ENCODE measurements around the gene SLC2A6.
"Not testable (repeated sequence)": the region's sequence is repeated elsewhere in the genome, so short reads cannot be mapped to it uniquely, and the experiment has no call there.

Gene SLC2A6

DNA sequence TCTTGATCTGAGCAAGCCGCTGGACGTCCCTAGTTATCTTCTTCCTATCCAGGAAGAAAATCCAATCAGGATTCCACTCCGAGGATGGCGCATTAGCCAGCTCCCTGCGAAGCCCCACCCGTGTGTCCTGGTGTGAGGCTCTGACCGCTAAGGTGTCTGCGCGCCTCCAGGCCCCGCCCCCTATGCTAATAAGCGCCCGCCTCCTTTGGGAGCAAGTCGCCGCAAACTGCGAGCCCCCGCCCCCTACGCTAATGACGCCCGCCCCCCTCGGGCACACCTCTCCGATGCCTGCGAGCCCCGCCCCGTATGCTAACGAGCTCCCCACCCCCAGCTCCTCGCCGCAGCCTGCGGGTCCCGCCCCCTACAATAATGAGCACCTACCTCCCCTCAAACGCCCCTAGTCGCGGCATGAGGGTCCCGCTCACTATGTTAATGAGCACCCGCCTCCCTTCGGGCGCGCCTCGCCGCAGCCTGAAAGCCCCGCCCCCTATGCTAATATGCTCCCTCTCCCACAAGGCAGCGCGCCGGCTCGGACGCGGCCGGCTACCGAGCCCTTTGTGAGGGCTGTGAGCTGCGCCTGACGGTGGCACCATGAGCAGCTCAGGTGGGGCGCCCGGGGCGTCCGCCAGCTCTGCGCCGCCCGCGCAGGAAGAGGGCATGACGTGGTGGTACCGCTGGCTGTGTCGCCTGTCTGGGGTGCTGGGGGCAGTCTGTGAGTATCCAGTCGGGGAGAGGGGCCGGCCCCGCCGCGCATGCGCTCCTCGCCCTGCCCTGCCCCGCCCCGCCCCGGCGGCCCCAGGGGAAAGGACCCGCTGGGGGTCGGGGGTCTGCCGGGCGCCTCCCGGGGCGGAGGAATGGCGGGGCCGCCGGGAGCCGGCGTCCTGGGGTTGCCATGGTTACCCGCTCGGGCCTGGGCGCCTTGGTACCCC is 19.2 kb downstream of the SLC2A6 start, which contains the start of gene CACFD1:
Gene CACFD1, plus strand, starts transcription at position 503 of the 929 bp plus-strand sequence. Its CDS starts 89 bp downstream, at position 592.
- DNase-seq: peak; percentile 99

DNA sequence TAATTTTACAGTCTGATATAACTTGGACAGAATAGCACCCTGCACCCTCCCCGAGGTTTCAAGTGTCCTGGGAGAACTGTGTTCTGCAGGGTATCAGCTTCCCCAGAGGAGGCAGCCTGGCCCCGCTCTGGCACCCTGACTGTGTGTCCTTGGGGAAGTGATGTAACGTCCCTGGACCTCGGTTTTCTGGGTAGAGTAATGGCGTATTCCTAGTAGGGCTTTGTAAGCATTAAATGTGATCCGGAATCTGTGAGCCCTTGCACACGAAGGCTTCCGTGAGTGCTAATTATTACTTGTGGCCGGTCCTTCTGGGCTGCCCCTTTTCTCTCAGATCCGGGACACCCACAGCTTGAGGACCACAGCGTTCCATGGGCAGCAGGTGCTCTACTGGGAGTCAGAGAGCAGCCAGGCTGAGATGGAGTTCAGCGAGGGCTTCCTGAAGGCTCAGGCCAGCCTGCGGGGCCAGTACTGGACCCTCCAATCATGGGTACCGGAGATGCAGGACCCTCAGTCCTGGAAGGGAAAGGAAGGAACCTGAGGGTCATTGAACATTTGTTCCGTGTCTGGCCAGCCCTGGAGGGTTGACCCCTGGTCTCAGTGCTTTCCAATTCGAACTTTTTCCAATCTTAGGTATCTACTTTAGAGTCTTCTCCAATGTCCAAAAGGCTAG is 20.1 kb downstream of the SLC2A6 start:
- no peak for DNase-seq

DNA sequence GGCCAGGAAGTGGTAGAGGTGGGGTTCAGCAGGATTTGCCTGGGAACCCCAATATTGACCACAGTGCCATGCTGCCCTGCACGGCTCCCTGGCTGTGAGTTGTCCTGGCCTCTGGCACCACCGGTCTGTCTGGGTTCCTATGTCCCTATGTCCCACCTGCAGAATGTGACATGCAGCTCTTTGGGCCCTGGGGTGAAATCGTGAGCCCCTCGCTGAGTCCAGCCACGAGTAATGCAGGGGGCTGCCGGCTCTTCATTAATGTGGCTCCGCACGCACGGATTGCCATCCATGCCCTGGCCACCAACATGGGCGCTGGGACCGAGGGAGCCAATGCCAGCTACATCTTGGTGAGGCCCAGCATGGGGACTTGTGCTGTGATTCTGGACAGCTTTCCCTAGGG is 21.2 kb downstream of the SLC2A6 start:
- no peak for DNase-seq

DNA sequence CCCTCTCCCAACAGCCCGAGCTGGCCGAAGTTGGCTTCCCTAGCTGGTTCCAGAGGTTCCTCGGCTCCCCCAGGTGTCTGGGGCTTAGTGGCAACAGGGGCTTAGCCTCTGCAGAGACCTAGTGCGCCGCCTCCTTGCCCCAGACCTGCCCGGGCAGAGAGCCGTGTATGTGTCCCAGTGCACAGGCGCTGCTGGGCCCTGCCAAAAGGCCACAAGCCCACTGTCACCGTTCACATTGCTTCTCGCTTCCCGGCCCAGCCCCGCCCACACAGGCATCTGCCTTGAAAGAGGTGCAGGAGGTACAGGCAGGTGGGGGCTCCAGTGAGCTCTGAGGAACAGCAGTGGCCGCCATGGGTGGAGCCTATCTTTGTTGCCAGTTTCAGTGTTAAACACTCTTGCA is 21.7 kb downstream of the SLC2A6 start:
- DNase-seq: no peak

DNA sequence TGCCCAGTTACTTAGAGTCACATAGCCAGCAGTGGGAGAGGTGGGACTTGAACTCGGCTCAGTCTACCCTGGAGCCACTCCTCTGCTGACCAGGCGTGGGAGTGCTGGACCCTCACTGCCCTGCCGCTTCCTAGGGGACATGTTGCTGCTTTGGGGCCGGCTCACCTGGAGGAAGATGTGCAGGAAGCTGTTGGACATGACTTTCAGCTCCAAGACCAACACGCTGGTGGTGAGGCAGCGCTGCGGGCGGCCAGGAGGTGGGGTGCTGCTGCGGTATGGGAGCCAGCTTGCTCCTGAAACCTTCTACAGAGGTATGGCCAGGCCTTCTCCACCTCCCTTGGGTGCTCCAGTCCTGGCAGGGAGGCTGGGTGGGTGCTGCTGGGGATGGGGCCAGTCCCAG is 22.5 kb downstream of the SLC2A6 start:
- DNase-seq: no peak

DNA sequence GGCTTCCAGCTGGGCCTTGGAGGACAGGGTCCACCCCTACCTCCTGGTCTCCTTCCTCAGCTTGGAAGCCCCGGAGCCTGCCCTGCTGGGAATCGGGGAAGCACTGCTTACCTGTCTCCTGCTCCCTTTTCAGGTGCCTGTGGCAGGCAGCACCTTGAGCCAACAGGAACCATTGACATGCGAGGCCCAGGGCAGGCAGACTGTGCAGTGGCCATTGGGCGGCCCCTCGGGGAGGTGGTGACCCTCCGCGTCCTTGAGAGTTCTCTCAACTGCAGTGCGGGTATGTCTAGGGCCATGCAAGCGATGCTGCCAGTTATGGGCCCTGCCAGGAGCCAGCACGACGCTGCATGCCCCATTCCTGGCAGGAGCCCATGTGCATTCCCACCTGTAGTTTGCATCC is 23.0 kb downstream of the SLC2A6 start:
- no peak for DNase-seq

DNA sequence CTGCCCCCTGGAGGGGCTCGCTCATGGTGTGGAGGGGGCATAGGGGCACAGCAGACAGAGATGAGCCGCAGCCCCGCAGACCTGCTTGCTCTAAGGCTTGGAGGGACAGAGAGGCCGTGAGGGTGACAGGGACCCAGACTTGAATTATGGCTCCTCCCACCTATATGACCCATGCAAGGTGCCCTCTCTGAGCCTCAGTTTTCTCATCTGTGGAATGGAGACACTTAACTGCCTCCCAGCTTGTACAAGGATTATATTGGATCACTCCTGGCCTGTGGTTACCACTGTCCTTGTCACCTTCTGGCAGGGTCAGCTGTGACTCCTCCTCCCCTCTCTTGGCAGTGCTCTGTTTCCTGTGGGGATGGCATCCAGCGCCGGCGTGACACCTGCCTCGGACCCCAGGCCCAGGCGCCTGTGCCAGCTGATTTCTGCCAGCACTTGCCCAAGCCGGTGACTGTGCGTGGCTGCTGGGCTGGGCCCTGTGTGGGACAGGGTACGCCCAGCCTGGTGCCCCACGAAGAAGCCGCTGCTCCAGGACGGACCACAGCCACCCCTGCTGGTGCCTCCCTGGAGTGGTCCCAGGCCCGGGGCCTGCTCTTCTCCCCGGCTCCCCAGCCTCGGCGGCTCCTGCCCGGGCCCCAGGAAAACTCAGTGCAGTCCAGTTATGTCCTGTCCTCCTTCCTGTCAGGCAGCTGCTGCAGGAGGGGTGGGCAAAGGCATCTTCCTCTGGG is 23.8 kb downstream of the SLC2A6 start:
- no peak for DNase-seq

DNA sequence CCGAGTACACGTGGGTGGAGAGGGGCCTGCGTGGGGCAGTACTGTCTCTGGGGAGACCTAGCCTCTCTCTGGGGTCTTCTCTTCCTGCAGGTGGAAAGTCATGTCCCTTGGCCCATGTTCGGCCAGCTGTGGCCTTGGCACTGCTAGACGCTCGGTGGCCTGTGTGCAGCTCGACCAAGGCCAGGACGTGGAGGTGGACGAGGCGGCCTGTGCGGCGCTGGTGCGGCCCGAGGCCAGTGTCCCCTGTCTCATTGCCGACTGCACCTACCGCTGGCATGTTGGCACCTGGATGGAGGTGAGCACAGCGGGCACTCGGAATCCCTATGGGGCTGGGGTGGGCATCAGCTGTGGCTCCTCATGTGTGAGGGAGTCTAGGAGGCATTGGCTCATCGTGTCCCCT is 24.6 kb downstream of the SLC2A6 start:
- DNase-seq: no peak

DNA sequence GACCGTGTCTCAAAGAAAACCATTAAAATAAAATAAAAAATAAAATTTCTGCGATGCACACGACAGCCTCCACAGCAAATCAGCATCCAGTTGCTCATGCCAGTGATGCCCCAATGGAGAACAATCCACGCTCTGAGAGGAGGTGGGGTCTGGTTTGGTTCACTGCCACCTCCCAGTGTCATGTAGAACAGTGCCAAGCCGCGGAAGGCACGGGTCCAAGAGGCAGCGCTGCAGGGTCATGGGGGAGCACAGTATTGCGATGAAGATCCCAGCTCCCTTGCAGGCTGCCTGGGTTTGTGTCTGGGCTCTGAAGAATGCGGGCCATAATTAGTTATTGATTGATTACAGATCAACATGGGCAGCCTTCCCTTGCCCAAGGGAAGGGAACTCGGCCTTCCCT is 25.2 kb downstream of the SLC2A6 start:
- no peak for DNase-seq

DNA sequence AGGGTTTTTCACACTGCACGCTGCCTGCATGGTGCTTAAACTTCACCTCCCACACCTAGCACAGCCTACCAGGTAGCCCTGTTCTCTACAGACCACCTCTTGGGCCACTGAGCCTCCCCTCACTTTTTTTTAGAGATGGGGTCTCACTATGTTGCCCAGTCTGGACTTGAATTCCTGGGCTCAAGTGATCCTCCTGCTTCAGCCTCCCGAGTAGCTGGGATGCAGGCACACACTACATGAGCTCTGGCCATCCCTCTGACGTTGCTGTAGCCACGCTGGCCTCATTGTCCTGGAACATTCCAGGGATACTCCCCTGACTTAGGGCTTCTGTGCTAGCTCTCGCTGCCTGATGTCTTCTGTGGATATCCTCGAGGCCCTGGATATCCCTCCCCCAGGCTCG is 26.3 kb downstream of the SLC2A6 start:
- no peak for DNase-seq

DNA sequence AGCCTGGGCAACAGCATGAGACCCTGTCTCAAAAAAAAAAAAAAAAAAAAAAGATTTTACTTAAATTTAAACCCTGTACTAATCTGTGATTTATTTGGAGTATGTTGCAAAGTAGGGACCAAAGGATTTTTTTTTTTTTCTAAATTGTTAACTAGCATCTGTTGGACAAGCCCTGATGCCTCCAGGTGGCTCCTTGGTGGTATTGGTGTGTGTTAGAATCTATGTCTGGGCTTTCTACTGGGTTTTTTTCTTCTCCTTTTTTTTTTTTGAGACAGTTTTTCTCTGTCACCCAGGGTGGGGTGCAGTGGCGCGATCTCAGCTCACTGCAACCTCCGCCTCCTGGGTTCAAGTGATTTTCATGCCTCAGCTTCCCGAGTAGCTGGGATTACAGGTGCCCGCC is 27.0 kb downstream of the SLC2A6 start:
- not testable (repeated sequence) for DNase-seq

DNA sequence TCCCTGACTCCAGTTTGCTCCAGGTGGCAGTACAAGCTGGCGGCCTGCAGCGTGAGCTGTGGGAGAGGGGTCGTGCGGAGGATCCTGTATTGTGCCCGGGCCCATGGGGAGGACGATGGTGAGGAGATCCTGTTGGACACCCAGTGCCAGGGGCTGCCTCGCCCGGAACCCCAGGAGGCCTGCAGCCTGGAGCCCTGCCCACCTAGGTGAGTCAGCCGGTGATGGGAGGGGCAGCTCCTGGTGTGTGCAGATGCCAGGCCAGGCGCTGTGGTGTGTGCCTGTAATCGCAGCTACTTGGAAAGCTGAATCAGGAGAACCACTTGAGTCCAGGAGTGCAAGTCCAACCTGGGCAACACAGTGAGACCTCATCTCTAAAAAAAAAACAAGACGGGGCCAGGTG is 29.1 kb downstream of the SLC2A6 start:
- DNase-seq: no peak

DNA sequence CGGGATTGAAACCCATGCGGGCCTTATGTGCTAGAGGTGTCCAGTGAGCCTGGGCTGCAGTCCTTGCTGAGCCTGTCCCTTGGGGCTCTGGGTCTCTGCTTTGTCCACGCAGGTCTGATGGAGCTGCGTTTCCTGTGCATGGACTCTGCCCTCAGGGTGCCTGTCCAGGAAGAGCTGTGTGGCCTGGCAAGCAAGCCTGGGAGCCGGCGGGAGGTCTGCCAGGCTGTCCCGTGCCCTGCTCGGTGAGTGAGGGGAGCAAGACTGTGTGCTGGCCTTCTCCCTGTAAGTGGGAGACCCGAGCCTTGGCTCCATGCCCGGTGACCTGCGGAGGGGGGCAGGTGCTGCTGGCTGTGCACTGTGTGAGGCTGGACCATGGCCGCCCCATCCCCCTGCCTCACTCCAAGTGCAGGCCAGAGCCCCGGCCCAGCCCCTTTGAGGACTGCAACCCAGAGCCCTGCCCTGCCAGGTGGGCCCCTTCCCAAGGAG is 30.4 kb downstream of the SLC2A6 start:
- no peak for DNase-seq

DNA sequence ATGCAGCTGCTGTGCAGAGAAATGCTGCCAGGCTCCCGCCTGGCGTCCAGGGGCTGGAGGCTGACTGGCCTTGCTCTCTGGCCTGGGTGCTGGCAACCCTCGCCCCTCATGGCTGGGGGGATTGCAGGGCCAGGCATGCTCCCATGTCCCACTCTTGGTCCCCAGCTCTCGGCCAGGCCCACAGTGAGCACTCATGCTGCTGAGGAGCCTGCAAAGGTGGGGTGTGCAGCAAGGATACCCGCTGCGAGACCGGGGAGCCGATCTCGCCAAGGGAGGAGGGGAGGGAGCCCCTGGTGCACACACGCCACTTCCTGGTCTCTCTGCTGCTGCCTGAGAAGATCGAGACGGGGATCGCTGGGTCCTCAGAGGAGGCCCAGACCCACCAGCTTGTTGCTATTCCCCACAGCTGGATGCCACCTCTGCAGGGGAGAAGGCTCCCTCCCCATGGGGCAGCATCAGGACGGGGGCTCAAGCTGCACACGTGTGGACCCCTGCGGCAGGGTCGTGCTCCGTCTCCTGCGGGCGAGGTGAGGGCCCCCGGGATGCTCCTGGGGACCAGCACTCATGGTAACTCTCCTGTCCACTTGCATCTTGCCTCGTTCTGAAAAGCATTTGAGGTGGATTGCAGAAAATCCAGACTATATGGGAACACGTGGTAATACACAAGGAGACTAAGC is 33.5 kb downstream of the SLC2A6 start:
- no peak for DNase-seq

DNA sequence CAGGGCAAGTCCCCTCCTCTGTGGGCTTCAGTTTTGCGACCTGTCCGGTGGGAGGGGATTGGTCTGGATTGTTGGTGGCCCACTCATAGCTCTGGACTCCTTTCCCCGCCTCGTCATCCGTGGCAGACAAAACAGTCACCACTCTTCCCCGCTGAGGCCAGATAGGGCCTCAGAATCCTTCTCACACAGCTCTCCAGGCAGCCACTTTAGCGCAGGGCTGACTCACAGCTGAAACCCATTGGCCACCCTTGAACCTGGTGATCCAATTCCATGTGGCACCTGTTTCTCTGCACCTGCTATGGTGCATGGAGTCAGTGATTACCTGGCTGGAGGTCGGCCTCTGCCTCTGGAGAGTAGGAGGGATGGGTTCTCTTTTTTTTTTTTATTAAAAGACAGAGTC is 34.9 kb downstream of the SLC2A6 start:
- no peak for DNase-seq

DNA sequence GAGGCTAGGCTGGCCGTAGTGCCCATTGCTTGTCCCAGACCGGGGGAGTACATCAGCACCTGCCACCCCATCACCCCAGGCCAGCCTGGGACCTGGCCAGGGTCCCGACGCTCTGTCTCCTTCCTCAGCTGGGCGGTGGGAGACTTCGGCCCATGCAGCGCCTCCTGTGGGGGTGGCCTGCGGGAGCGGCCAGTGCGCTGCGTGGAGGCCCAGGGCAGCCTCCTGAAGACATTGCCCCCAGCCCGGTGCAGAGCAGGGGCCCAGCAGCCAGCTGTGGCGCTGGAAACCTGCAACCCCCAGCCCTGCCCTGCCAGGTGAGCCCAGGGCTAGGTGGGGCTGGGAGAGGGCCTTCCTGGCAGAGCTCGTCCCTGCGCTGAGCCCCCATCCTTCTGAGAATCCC is 35.7 kb downstream of the SLC2A6 start:
- DNase-seq: no peak

DNA sequence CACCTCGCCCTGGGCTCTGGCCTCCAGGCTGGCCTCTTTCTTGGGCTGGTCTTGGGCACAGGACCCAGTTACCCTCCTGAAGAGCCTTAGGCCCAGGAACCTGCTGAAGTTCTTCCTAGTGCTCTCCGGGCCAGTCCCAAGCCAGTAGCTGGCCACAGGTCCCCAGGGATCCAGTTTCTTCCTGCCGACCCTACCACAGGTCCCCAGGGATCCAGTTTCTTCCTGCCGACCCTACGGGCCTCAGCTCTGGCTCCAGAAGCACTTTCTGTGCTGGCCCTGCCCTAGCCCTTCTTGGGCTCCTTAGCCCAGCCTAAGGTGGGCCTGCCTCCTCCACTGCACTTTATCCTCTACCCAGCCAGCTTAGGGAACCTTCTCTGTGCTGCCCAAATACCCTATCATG is 37.3 kb downstream of the SLC2A6 start:
- no peak for DNase-seq

DNA sequence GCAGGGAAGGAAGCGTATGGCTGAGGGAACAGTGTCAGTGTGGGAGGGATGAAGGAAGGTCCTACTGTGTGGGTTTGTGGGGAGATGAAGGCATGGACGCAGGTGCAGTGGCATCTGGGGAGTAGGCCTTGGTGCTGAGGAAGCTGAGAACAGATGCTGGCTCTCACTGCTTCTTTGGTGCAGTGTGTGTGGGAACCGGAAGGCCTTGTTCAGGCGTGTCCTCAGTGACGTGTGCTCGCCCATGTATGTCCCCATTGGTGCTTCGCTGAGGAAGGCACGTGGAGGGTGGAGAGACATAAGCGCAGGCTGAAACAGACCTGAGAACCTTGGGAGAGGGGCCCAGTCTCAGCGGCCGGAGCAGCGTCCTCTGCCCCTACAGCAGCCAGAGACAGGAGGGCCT is 38.0 kb downstream of the SLC2A6 start:
- DNase-seq: no peak

DNA sequence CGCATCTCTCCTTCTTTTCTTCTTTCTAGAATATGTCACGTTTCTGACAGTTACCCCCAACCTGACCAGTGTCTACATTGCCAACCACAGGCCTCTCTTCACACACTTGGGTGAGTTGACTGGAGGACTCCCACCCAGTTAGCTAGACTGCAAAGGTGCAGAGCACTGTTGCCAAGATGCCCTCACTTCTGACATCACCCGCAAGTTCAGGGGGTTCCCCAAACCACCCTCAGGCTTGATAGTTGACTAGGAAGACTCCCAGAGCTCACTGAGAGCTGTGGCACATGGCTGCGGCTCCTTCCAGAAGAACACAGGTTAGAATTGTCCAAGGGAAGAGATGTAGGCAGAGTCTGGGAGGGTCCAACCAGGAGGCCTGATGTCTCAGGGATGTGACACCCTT is 39.6 kb downstream of the SLC2A6 start:
- no peak for DNase-seq

DNA sequence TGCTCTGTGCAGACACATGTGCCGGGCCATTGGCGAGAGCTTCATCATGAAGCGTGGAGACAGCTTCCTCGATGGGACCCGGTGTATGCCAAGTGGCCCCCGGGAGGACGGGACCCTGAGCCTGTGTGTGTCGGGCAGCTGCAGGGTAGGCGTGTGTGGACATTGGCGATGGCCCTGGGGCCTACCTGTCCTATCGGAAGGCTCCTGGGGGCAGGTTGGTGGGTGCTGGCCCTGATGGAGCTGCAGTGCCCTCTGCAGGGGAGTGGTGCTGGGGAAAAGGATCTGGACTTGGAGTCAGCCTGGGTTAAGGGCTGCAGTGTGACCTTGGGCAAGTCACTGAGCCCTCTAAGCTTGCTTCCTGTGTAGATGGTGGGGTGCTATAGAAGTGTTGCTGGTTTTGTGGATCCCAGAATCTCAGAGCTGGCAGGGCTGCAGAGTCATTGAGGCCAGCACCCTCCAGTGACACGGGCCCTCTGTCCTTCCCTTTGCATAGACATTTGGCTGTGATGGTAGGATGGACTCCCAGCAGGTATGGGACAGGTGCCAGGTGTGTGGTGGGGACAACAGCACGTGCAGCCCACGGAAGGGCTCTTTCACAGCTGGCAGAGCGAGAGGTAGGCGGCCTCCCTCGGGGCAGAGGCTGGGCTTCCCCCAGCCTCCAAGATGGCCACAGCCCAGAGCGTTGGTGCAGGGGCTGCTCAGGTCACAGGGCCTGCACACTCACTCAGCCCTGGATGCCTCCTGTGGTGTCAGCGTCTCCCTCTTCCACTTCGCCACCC is 41.0 kb downstream of the SLC2A6 start:
- no peak for DNase-seq

DNA sequence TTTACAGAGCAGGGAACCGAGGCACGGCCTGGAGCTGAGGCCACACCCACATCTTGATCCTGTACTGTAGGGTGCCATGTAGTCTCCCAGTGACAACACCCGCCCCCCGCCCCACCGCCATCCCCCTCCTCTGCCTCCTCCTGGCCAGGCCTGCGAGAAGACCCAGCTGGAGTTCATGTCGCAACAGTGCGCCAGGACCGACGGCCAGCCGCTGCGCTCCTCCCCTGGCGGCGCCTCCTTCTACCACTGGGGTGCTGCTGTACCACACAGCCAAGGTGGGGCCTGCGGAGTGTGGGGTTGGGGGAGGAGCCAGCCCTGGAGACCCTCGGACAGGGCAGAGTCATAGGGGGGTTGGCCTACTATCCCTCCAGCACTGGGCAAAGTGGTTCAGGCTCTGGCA is 42.2 kb downstream of the SLC2A6 start:
- DNase-seq: no peak

DNA sequence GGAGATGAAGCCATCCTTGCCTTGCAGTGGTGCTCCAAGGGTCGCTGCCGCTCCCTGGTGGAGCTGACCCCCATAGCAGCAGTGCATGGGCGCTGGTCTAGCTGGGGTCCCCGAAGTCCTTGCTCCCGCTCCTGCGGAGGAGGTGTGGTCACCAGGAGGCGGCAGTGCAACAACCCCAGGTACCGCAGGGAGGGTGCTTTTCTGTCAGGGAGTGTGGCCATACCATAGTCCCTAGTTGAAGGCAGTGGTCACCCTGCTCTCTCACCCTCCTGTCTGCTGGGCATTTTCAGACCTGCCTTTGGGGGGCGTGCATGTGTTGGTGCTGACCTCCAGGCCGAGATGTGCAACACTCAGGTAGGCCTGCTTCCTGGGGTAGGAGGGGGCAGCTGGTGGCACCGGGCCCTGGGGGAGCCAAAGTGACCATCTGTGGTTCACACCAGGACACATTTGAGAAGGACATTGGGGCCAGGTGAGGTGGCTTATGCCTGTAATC is 45.5 kb downstream of the SLC2A6 start:
- no peak for DNase-seq

All from retina (tissue), 1 donor.